Psoas muscle (tissue), 8 donors: ENCODE data around the gene APRT. TPM values are rescaled to one million over a fixed set of nuclear protein-coding genes. Genes with fewer than 3 reads are reported as not detected.

Experiments used
- ATAC-seq, 4 donors: fragments of 200-7000 bp; cut with Tn5 transposase; one replicate each; pipeline ENCODE4 v1.9.1; 2020; ENCODE audit warnings: moderate library complexity in 3 of 4, mild to moderate bottlenecking in 2 of 4
- DNase-seq, 2 donors: peaks; one replicate each; pipeline ENCODE4 v3.0.0-alpha.2; 2020
- H3K27ac ChIP-seq: fragments of 200-600 bp; one replicate; pipeline ENCODE4 v1.8.0; 2022
- H3K27me3 ChIP-seq, 3 donors: fragments of 200-600 bp in 1 of 3; one replicate each; pipeline versions ENCODE4 v1.6.1 to v1.8.0; 2013 to 2022; ENCODE audit warnings: low read length in 2 of 3, mild to moderate bottlenecking in 2 of 3, moderate library complexity in 1 of 3; ENCODE audit not compliant: insufficient read depth in 3 of 3
- H3K36me3 ChIP-seq, 2 donors: fragments of 200-600 bp in 1 of 2; one replicate each; pipeline versions ENCODE4 v1.6.1 to v1.8.0; 2013 to 2022; ENCODE audit warnings: low read depth in 1 of 2, mild to moderate bottlenecking in 1 of 2, moderate library complexity in 1 of 2; ENCODE audit not compliant: insufficient read depth in 1 of 2
- H3K4me1 ChIP-seq: fragments of 200-600 bp; one replicate; pipeline ENCODE4 v1.8.0; 2022
- H3K4me3 ChIP-seq: fragments of 200-600 bp; one replicate; pipeline ENCODE4 v1.8.0; 2022; ENCODE audit warnings: mild to moderate bottlenecking
- H3K9me3 ChIP-seq: fragments of 200-600 bp; one replicate; pipeline ENCODE4 v1.8.0; 2022
- CTCF ChIP-seq: fragments of 200-600 bp; IDR thresholded peaks from one replicate; pipeline ENCODE4 v1.8.0; 2022; ENCODE audit warnings: antibody characterized with exemption
- WGBS, 3 donors: extraction: QIAGEN DNeasy Blood & Tissue Kit; methylation state at CpG; one replicate each; pipeline versions ENCODE4 v1.1.6 to v1.1.7; 2013; 5-methylcytosine and 5-hydroxymethylcytosine counted together
- intact Hi-C, 2 donors: fragments of 100-400 bp; cut with DNase I; formaldehyde crosslinking; loops; one replicate each; pipeline versions ENCODE4 v1.11.0 to v1.14.2; 2022
- polyA plus RNA-seq, 3 donors: library from polyadenylated mRNA; stranded (reverse); fragments of 200-250 nt; gene quantifications; one replicate each; pipeline ENCODE4 v1.2.3, GENCODE V29; 2013
- total RNA-seq, 4 donors: library from RNA; stranded (reverse); fragmentation: NEBNext Ultra II Directional in 2 of 4; extraction: Animal tissue kit (Norgen Biotek cat#: 25700) in 2 of 4; gene quantifications; one replicate each; pipeline versions ENCODE4 v1.2.1 to v1.2.4, GENCODE V29; 2021 to 2023
- donor health status: healthy with polysubstance abuse.
- donor health status: DM: no; HTN: no; CAD: no; lungs with moderate emphysema.
- donor health status: Bipolar disorder and iron deficiency.
- donor health status: healthy.
- donor health status: DM: yes; HTN: yes; CAD: no.
- donor health status: DM: no; HTN: no; CAD: no.
- donor health status: DM: no; HTN: no; CAD: no.
- donor health status: DM: yes; HTN: yes; CAD: no.

APRT gene
- total and polyA plus RNA-seq, 7 donors = 32.8 to 165 (median 61.5) TPM

GRCh38 chr16:88807626-88808453 lies 3.9 kb downstream of the APRT start:
- no peak overlapping the region for H3K27ac ChIP-seq
- no peaks in the 10 kb centered on the region for H3K9me3 ChIP-seq
- peaks cover 0 to 6% (median 0%) of the 10 kb centered on the region in 3 donors for H3K27me3 ChIP-seq
- DNase-seq = peak in 1 of 2 donors; percentile 60
- H3K4me1 ChIP-seq = peaks cover 13% of the 10 kb centered on the region
- intact Hi-C loops = no loop called here
- peaks cover 6 to 25% of the 10 kb centered on the region in 2 donors for H3K36me3 ChIP-seq
- no peak for ATAC-seq
- H3K4me3 ChIP-seq = no peak overlapping the region
- WGBS, 3 donors = 83 to 90% (median 85%) methylated on average over 26 of the region's 26 CpGs
- TF ChIP-seq CTCF = no peak

GRCh38 chr16:88807142-88807625 lies 4.5 kb downstream of the APRT start:
- no peak for ATAC-seq
- DNase-seq = peak in 1 of 2 donors; percentile 53
- 24 to 47% (median 37%) methylated on average over 24 of the region's 24 CpGs for WGBS, 3 donors
- peaks cover 6 to 25% of the 10 kb centered on the region in 2 donors for H3K36me3 ChIP-seq
- TF ChIP-seq CTCF = no peak
- H3K4me1 ChIP-seq = peaks cover 13% of the 10 kb centered on the region
- H3K9me3 ChIP-seq = no peaks in the 10 kb centered on the region
- peaks cover 0 to 6% (median 0%) of the 10 kb centered on the region in 3 donors for H3K27me3 ChIP-seq
- H3K27ac ChIP-seq = no peak overlapping the region
- intact Hi-C loops = no loop called here
- no peak overlapping the region for H3K4me3 ChIP-seq

GRCh38 chr16:88806491-88807111 lies 5.1 kb downstream of the APRT start:
- 45 to 63% (median 51%) methylated on average over 24 to 27 of the region's 27 CpGs for WGBS, 3 donors
- H3K4me3 ChIP-seq = no peak overlapping the region
- ATAC-seq (no peak), DNase-seq (peak in 1 of 2 donors; percentile 55)
- TF ChIP-seq CTCF = no peak
- peaks cover 6 to 25% of the 10 kb centered on the region in 2 donors for H3K36me3 ChIP-seq
- intact Hi-C loops = no loop called here
- no peaks in the 10 kb centered on the region for H3K9me3 ChIP-seq
- peaks cover 0 to 6% (median 0%) of the 10 kb centered on the region in 3 donors for H3K27me3 ChIP-seq
- peaks cover 13% of the 10 kb centered on the region for H3K4me1 ChIP-seq
- H3K27ac ChIP-seq = no peak overlapping the region

GRCh38 chr16:88805887-88806393 lies 5.8 kb downstream of the APRT start:
- Histone ChIP-seq H3K4me1 (peaks cover 11% of the 10 kb centered on the region), H3K9me3 (no peaks in the 10 kb centered on the region), H3K36me3 (peaks cover 6 to 25% of the 10 kb centered on the region in 2 donors), H3K27ac (no peak overlapping the region), H3K4me3 (no peak overlapping the region), H3K27me3 (peaks cover 0 to 6% (median 0%) of the 10 kb centered on the region in 3 donors)
- no peak for ATAC-seq
- 87 to 89% (median 89%) methylated on average over 17 to 21 of the region's 21 CpGs for WGBS, 3 donors
- TF ChIP-seq CTCF = no peak
- intact Hi-C loops = no loop called here
- DNase-seq = peak in 1 of 2 donors; percentile 50
